H7 (cell line): Measurements from ENCODE around the gene TSPAN4. TPM values are rescaled to one million over a fixed set of nuclear protein-coding genes. Genes with fewer than 3 reads are reported as not detected.

ENCODE experiments used
- DNase-seq: peaks from one replicate; pipeline ENCODE4 v3.0.0; 2012
- H3K27me3 ChIP-seq: 2 replicates; pipeline ENCODE4 v1.6.0; 2011; ENCODE audit warnings: mild to moderate bottlenecking, low read length; ENCODE audit not compliant: control insufficient read depth, insufficient read depth
- H3K36me3 ChIP-seq: replicated peaks from 2 replicates; pipeline ENCODE4 v1.5.1; 2011; ENCODE audit warnings: low read length; ENCODE audit not compliant: control insufficient read depth, insufficient read depth
- H3K4me3 ChIP-seq: 2 replicates; pipeline ENCODE4 v1.5.1; 2011; ENCODE audit warnings: low read depth, mild to moderate bottlenecking, control low read depth, low read length, moderate library complexity; ENCODE audit not compliant: insufficient read depth
- total RNA-seq: library from RNA; depleted of rRNA; stranded (reverse); fragments of >200 nt; shearing (Covaris generic); gene quantifications from 2 replicates; pipeline ENCODE4 v1.2.3, GENCODE V29; 2014; rRNA removed

The TSPAN4 gene
- total RNA-seq, 1 experiment from 2014 or later: 117 TPM

- H3K36me3 ChIP-seq: no peaks in the 10 kb centered on the region; the same call in 1 of the 2 replicates
- no peaks in the 10 kb centered on the region for H3K27me3 ChIP-seq
- H3K4me3 ChIP-seq: peak within 1 kb of the TSS; percentile 84
- DNase-seq: peak; percentile 100
Observed at GRCh38 chr11:910589-911030, 68.0 kb downstream of the TSPAN4 start, which contains the start of gene CHID1. CHID1 (minus strand) TSS chr11:910810; CDS start chr11:904816, 5,994 bp downstream.

- Histone ChIP-seq H3K4me3 (peak overlapping the region; percentile 72), H3K36me3 (no peaks in the 10 kb centered on the region; the same call in 1 of the 2 replicates), H3K27me3 (no peaks in the 10 kb centered on the region)
- DNase-seq: peak; percentile 91
Observed at GRCh38 chr11:911031-911889, 68.6 kb downstream of the TSPAN4 start.

DNA sequence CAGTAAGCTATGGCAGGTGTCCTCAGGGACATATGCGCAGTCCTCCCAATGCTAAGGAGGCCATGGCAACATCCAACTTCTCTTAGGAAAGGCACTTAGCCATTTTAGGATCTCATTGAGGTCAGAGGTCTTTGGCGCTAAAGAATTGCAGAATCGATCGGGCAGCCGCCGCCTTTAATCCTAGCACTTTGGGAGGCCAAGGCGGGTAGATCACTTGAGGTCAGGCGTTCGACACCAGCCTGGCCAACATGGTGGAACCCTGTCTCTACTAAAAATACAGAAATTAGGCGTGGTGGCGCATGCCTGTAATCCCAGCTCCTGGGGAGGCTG is 69.2 kb downstream of the TSPAN4 start:
- no peaks in the 10 kb centered on the region for H3K27me3 ChIP-seq
- H3K36me3 ChIP-seq: no peaks in the 10 kb centered on the region; the same call in 1 of the 2 replicates
- no peak overlapping the region for H3K4me3 ChIP-seq
- no peak for DNase-seq

DNA sequence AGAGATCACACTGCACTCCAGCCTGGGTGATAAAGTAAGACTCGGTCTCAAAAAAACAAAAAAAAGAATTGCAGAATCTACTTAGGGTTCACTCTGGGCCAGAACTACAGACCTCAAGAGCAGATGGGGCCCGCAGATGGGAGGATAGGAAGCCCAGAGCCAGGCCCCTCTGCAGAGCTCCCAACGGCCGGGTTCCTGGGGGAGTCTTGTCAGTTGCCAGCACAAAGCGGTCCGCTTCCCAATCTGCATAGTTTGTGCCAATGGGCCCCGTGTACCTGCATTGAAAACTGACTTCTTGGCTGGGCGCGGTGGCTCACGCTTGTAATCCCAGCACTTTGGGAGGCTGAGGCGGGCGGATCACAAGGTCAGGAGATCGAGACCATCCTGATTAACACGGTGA is 69.6 kb downstream of the TSPAN4 start:
- H3K27me3 ChIP-seq: no peaks in the 10 kb centered on the region
- peak; percentile 44 for DNase-seq
- H3K36me3 ChIP-seq: no peaks in the 10 kb centered on the region; the same call in 1 of the 2 replicates
- H3K4me3 ChIP-seq: no peak overlapping the region

GRCh38 chr11:913043-913442 is 70.4 kb downstream of the TSPAN4 start:
- H3K36me3 ChIP-seq: no peaks in the 10 kb centered on the region; the same call in 1 of the 2 replicates
- no peak overlapping the region for H3K4me3 ChIP-seq
- DNase-seq: no peak
- no peaks in the 10 kb centered on the region for H3K27me3 ChIP-seq

DNA sequence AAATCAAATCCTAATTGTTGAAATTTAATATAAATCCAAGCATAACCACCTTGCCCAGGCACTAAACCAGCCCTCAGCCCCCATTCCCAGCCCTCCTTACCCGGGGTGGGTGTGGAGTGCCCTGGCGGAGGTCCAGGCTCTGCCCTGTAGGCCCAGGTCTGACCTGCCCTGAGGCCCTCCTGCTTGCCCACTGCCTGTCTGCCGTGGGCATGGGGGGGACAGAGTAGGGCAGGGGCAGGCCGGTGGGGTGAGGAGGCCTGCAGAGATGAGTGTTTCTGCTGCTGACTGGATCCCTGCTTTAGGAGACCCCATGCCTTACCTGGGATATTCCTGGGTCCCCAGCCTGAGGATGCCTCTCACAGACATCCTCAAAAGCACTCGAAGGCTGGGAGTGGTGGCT is 71.6 kb downstream of the TSPAN4 start:
- Histone ChIP-seq H3K4me3 (no peak overlapping the region), H3K27me3 (no peaks in the 10 kb centered on the region), H3K36me3 (no peaks in the 10 kb centered on the region; the same call in 1 of the 2 replicates)
- peak; percentile 48 for DNase-seq

- H3K27me3 ChIP-seq: no peaks in the 10 kb centered on the region
- peak; percentile 51 for DNase-seq
- no peaks in the 10 kb centered on the region for H3K36me3 ChIP-seq
- no peak overlapping the region for H3K4me3 ChIP-seq
Observed at GRCh38 chr11:914747-915501, 72.3 kb downstream of the TSPAN4 start.

Other genes with a start within 250 kb of the TSPAN4 start
- 13.6 and 14.6 TPM in 2 replicates for gene IRF7, start 226.9 kb upstream of the TSPAN4 start, total RNA-seq
- gene CDHR5, start 217.9 kb upstream of the TSPAN4 start, total RNA-seq: not detected in 2 replicates
- gene SCT, start 215.7 kb upstream of the TSPAN4 start, total RNA-seq: not detected in 2 replicates
- gene DRD4, start 205.6 kb upstream of the TSPAN4 start, total RNA-seq: 1.8 and 2.1 TPM in 2 replicates
- 69.0 and 74.6 TPM in 2 replicates for gene DEAF1, start 147.6 kb upstream of the TSPAN4 start, total RNA-seq
- 27.0 and 36.0 TPM in 2 replicates for gene TMEM80, start 147.0 kb upstream of the TSPAN4 start, total RNA-seq
- 3.7 and 18.8 TPM in 2 replicates for gene EPS8L2, start 136.6 kb upstream of the TSPAN4 start, total RNA-seq
- 264 and 269 TPM in 2 replicates for gene TALDO1, start 95.4 kb upstream of the TSPAN4 start, total RNA-seq
- gene GATD1, start 65.4 kb upstream of the TSPAN4 start, total RNA-seq: 48.7 and 54.6 TPM in 2 replicates
- 0.14 TPM in 1 of 2 replicates, not detected in the other for gene CEND1, start 52.8 kb upstream of the TSPAN4 start, total RNA-seq
- 25.2 and 25.6 TPM in 2 replicates for gene SLC25A22, start 44.6 kb upstream of the TSPAN4 start, total RNA-seq
- 16.8 and 31.0 TPM in 2 replicates for gene PIDD1, start 37.6 kb upstream of the TSPAN4 start, total RNA-seq
- gene RPLP2, start 32.9 kb upstream of the TSPAN4 start, total RNA-seq: 786 and 794 TPM in 2 replicates
- 15.7 and 28.7 TPM in 2 replicates for gene PNPLA2, start 23.9 kb upstream of the TSPAN4 start, total RNA-seq
- gene CRACR2B, start 14.9 kb upstream of the TSPAN4 start, total RNA-seq: 20.2 and 35.8 TPM in 2 replicates
- 175 and 190 TPM in 2 replicates for gene CD151, start 9.9 kb upstream of the TSPAN4 start, total RNA-seq
- 96.1 and 135 TPM in 2 replicates for gene POLR2L, start 323 bp upstream of the TSPAN4 start, total RNA-seq
- 36.9 and 38.1 TPM in 2 replicates for gene CHID1, start 68.0 kb downstream of the TSPAN4 start, total RNA-seq
- 36.1 and 46.8 TPM in 2 replicates for gene AP2A2, start 83.0 kb downstream of the TSPAN4 start, total RNA-seq
- gene MUC6, start 193.9 kb downstream of the TSPAN4 start, total RNA-seq: not detected in 2 replicates
- not detected in 2 replicates for gene MUC2, start 232.0 kb downstream of the TSPAN4 start, total RNA-seq